Skin of body (tissue), 2 donors: ENCODE data around the gene BTBD9. TPM values are rescaled to one million over a fixed set of nuclear protein-coding genes. Genes with fewer than 3 reads are reported as not detected.
A peak's percentile ranks its signal among the peaks of the same experiment; 100 is the strongest.
"Not testable (repeated sequence)": the region's sequence is repeated elsewhere in the genome, so short reads cannot be mapped to it uniquely, and the experiment has no call there.

Experiments used
- DNase-seq: peaks from one replicate; lab custom pipeline; 2025; lab: John Stamatoyannopoulos, UW
- total RNA-seq: library from RNA; depleted of rRNA; stranded (reverse); fragments of >200 nt; gene quantifications from one replicate; pipeline ENCODE4 v1.2.3, GENCODE V29; 2014

The BTBD9 gene
- total RNA-seq, 1 donor from 2014 or later = 15.0 TPM

- no peak for DNase-seq
These were observed 204.4 kb downstream of the BTBD9 start for GRCh38 chr6:38435330-38435729.

GRCh38 chr6:38434051-38434450 is 205.7 kb downstream of the BTBD9 start:
- no peak for DNase-seq

- no peak for DNase-seq
These were observed 207.2 kb downstream of the BTBD9 start for GRCh38 chr6:38432479-38432878.

- DNase-seq = no peak
These were observed 207.7 kb downstream of the BTBD9 start for GRCh38 chr6:38432079-38432478.

- no peak for DNase-seq
These were observed 210.2 kb downstream of the BTBD9 start for GRCh38 chr6:38429546-38429945.

GRCh38 chr6:38427492-38428210 is 212.1 kb downstream of the BTBD9 start:
- DNase-seq = no peak

- not testable (repeated sequence) for DNase-seq
These were observed 213.8 kb downstream of the BTBD9 start for GRCh38 chr6:38425788-38426488.

- DNase-seq = no peak
These were observed 216.0 kb downstream of the BTBD9 start for GRCh38 chr6:38423746-38424145.

- no peak for DNase-seq
These were observed 219.5 kb downstream of the BTBD9 start for GRCh38 chr6:38420207-38420606.

GRCh38 chr6:38417521-38417920 is 222.2 kb downstream of the BTBD9 start:
- no peak for DNase-seq

GRCh38 chr6:38415231-38416005 is 224.3 kb downstream of the BTBD9 start:
- DNase-seq = no peak

GRCh38 chr6:38413102-38413800 is 226.5 kb downstream of the BTBD9 start:
- DNase-seq = peak; percentile 13

- no peak for DNase-seq
These were observed 232.5 kb downstream of the BTBD9 start for GRCh38 chr6:38407192-38407591.

GRCh38 chr6:38406096-38406495 is 233.6 kb downstream of the BTBD9 start:
- no peak for DNase-seq

- DNase-seq = no peak
These were observed 234.7 kb downstream of the BTBD9 start for GRCh38 chr6:38404900-38405556.

GRCh38 chr6:38404355-38404754 is 235.4 kb downstream of the BTBD9 start:
- DNase-seq = no peak

- DNase-seq = no peak
These were observed 236.2 kb downstream of the BTBD9 start for GRCh38 chr6:38403548-38403947.

GRCh38 chr6:38400764-38401163 is 239.0 kb downstream of the BTBD9 start:
- no peak for DNase-seq

- DNase-seq = no peak
These were observed 239.6 kb downstream of the BTBD9 start for GRCh38 chr6:38400101-38400500.

GRCh38 chr6:38396209-38396608 is 243.5 kb downstream of the BTBD9 start:
- DNase-seq = no peak

- DNase-seq = no peak
These were observed 245.7 kb downstream of the BTBD9 start for GRCh38 chr6:38393986-38394385.
